GM21447 (cell line): ENCODE measurements around the gene NPPC.
"Not testable (repeated sequence)": the region's sequence is repeated elsewhere in the genome, so short reads cannot be mapped to it uniquely, and the experiment has no call there.

Experiments
- ATAC-seq: cut with Tn5 transposase; IDR thresholded peaks from one replicate; pipeline ENCODE4 v1.9.1; 2021; ENCODE audit not compliant: unreplicated experiment

The NPPC gene

GRCh38 chr2:231922311-231923009, 3.7 kb downstream of the NPPC start:
- ATAC-seq, result no peak

GRCh38 chr2:231920795-231921194, 5.4 kb downstream of the NPPC start:
- no peak for ATAC-seq

- ATAC-seq, result no peak
These were observed 5.8 kb downstream of the NPPC start for GRCh38 chr2:231920366-231920765.

GRCh38 chr2:231919341-231920035, 6.7 kb downstream of the NPPC start:
- ATAC-seq, result no peak

GRCh38 chr2:231918501-231919330, 7.5 kb downstream of the NPPC start:
- no peak for ATAC-seq

GRCh38 chr2:231917280-231918066, 8.7 kb downstream of the NPPC start:
- ATAC-seq, result no peak

- ATAC-seq, result no peak
These were observed 12.0 kb downstream of the NPPC start for GRCh38 chr2:231914077-231914690.

GRCh38 chr2:231911381-231911780, 14.8 kb downstream of the NPPC start:
- ATAC-seq, result no peak

- no peak for ATAC-seq
These were observed 15.4 kb downstream of the NPPC start for GRCh38 chr2:231910771-231911170.

GRCh38 chr2:231910161-231910560, 16.0 kb downstream of the NPPC start:
- ATAC-seq, result not testable (repeated sequence)

GRCh38 chr2:231909631-231910030, 16.6 kb downstream of the NPPC start:
- no peak for ATAC-seq

- ATAC-seq, result no peak
These were observed 17.6 kb downstream of the NPPC start for GRCh38 chr2:231908584-231908983.

- no peak for ATAC-seq
These were observed 18.4 kb downstream of the NPPC start for GRCh38 chr2:231907765-231908164.

GRCh38 chr2:231905026-231905425, 21.2 kb downstream of the NPPC start:
- no peak for ATAC-seq

GRCh38 chr2:231904161-231904611, 22.0 kb downstream of the NPPC start:
- ATAC-seq, result no peak

- no peak for ATAC-seq
These were observed 23.6 kb downstream of the NPPC start for GRCh38 chr2:231902598-231902997.

- no peak for ATAC-seq
These were observed 25.2 kb downstream of the NPPC start for GRCh38 chr2:231900972-231901371.

GRCh38 chr2:231900486-231900942, 25.7 kb downstream of the NPPC start:
- ATAC-seq, result no peak

- ATAC-seq, result no peak
These were observed 31.4 kb downstream of the NPPC start for GRCh38 chr2:231894566-231895380.
